Kidney capillary endothelial cell (primary cell): ENCODE results near the gene HCFC1.

ENCODE experiments used
- DNase-seq: peaks from one replicate; pipeline ENCODE4 v3.0.0-alpha.2; 2018; ENCODE audit warnings: low spot score

Gene HCFC1

DNA sequence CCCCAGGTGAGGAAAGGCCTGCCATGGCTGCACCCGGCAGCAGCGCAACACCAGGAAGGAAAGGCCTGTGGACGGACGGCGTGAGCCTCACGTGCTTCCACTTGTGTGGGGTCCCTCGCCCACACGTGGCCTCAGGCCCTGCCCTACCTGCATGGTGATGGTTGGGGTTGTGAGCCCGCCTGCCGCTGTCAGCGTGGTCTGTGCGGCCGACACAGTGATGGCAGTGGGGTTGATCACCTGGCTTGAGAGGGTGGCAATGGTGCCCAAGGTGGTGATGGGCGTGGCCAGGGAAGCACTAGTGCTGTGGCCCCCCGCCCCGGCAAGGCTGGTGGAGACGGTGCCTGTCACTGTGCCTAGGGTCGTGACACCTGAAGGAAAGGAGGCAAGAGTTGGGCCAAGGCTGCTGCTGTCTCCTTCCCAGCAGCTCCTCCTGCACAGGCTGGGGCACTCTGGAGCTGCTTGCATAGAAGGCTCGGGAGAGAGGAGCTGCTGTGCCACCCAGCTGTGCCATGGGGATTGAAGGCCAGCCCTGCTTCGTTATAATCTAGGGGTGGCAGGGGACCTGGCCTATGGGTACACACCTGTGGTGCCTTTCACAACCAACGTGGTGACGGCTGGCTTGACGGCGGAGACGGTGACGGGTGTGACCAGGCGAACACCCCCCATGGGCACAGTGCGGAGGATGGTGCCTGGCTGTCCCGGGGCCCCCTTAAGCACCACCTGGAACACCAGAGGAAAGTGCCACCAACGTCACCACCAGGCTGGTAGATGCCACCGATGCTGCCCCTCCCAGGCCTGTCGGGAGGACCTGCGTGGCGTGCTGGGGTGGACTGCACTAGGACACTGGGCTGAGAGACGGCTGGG is 15.3 kb downstream of the HCFC1 start:
- DNase-seq = no peak

- no peak for DNase-seq
These were observed 16.3 kb downstream of the HCFC1 start for GRCh38 chrX:153955228-153955732.

DNA sequence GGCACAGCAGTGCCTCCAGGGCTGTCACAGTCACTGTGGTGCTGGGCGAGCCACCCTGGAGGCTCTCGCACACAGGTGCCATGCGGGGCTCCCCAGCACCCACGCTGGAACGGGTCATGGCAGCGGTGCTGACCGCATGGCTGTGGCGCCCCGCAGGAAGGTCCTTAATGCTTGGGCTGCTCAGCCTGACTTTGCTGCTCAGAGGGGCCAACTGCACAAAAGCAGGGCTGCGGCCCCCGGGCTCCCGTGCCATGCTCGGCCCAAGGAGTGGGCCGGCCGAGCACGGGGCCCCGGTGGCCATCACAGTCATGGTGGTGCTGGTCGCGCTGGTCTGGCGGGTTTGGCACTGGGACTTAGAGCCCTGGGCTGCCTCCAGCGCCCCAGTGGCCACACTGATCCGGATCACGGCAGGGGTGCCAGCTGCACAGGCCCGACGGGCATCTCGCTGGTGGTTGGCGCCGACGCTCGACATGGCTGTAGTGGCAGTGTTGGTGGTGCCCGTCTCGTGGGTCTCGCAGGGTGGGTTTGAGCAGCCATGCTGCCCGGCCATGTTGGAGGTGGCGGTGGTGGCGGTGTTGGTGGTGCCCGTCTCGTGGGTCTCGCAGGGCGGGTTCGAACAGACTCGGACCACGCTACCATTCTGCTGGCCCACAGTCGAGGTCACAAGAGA is 16.9 kb downstream of the HCFC1 start:
- no peak for DNase-seq

GRCh38 chrX:153953892-153954557 is 17.6 kb downstream of the HCFC1 start:
- DNase-seq = no peak

- DNase-seq = peak; percentile 50
These were observed 18.2 kb downstream of the HCFC1 start for GRCh38 chrX:153953342-153953830.

- no peak for DNase-seq
These were observed 19.1 kb downstream of the HCFC1 start for GRCh38 chrX:153952373-153953026.

DNA sequence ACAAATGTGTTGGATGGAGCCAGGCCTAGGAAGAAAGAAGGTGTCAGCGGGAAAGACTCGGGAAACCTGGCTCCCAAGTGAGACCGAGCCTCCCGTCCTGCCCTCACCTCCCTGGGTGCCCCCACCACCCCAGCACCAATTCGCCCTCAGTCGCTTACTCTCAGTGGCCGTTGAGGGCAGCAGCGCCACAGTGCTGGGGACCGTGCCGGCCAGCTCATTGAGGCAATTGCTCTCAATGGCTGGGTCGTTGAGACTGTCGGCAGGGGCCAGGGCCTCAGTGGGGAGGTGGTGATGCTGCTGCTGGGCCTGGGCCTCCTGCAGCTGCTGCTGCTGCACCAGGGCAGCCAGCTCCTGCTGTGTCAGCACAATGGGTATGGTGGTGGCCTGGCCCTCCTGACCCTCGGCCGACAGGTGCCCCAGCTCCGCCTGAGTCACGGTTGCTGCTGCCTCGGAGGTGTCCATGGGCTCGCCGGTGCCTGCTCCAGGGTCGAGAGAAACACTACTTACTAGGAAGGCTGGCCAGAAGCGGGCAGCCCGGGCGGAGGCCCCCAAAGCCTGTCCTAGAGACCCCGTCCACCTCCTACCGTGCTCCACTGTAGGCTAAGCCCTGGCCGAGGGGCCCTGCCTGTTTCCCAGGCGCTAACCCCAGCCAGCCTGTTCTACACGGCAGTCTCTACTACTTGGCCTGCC is 19.8 kb downstream of the HCFC1 start:
- no peak for DNase-seq

GRCh38 chrX:153950127-153950526 is 21.5 kb downstream of the HCFC1 start:
- DNase-seq = no peak

- no peak for DNase-seq
These were observed 22.5 kb downstream of the HCFC1 start for GRCh38 chrX:153948847-153949805.

DNA sequence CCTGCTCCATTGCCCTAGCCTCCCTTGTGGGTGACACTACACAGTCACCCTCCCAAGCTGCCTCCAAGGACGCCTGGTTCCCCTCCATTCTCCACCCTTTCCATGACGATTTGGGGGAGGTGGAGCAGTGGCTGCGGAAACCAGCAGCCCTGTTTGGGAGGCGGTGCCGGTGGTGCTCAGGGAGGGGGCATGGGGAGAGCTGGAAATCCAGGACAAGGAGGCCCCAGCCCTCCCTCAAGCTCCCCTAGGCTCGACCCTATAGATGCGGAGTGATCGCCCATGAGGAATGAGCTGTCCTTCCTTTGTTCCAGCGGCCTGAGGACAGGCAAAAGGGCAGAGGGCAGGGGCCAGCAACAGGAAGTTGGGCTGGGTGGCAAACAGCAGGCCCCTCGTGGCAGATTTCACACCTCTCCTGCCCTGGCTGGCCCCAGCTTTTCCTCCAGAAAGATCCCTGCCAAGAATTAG is 23.6 kb downstream of the HCFC1 start:
- DNase-seq = no peak

- DNase-seq = peak; percentile 79
These were observed 24.4 kb downstream of the HCFC1 start for GRCh38 chrX:153947009-153947769.

- DNase-seq = no peak
These were observed 25.4 kb downstream of the HCFC1 start for GRCh38 chrX:153945956-153946943.

DNA sequence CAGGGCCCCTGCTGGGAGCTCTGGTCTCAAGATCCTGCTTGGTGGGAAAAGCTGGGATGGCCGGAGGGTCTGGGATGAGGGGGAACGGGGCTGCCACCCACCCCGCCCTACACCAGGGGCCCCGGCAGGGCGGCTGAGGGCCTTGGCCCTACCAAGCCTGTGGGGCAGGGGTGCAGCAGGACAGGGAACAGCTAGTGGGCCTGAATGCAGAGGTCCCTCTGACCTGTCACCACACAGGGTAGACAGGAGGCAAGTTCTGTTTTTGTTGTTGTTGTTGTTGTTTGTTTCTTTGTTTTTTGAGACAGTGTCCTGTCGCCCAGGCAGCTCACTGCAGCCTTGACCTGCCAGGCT is 26.8 kb downstream of the HCFC1 start:
- DNase-seq = no peak

DNA sequence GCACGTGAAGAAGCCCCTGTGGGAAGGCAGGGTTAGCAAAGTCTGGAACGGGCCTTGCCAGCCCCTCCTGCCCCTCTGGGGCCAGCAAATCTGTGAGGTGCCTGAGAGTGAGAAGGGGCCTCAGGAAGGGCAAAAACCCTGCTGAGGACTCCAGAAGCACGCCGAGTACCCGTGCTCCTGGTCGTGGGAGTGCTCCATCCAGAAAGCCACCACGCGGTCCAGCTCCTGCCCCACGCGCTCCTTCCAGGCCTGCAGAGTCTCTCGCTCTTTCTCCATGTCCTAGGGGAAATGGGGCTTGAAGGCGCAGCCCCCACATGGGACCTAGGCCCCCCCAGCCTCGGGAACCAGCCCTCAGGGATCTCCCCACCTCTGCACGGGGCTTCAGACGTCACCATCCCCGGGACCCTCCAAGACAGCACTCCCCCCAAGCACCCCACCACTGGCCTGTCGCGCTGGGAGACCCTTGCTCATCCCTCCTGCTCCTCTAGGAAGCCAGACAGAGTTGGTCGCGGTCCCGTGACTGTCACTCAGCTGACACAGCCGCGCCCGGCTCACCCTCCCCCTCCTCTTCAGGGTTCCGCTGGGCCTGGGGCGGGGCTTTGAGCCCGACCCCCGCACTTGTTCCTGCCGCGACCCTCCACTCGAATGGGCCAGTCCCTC is 27.3 kb downstream of the HCFC1 start, which contains the start of gene RENBP:
Gene RENBP, minus strand, starts transcription at position 504 of the 660 bp plus-strand sequence. Its CDS starts 33 bp downstream, at position 471.
- no peak for DNase-seq

DNA sequence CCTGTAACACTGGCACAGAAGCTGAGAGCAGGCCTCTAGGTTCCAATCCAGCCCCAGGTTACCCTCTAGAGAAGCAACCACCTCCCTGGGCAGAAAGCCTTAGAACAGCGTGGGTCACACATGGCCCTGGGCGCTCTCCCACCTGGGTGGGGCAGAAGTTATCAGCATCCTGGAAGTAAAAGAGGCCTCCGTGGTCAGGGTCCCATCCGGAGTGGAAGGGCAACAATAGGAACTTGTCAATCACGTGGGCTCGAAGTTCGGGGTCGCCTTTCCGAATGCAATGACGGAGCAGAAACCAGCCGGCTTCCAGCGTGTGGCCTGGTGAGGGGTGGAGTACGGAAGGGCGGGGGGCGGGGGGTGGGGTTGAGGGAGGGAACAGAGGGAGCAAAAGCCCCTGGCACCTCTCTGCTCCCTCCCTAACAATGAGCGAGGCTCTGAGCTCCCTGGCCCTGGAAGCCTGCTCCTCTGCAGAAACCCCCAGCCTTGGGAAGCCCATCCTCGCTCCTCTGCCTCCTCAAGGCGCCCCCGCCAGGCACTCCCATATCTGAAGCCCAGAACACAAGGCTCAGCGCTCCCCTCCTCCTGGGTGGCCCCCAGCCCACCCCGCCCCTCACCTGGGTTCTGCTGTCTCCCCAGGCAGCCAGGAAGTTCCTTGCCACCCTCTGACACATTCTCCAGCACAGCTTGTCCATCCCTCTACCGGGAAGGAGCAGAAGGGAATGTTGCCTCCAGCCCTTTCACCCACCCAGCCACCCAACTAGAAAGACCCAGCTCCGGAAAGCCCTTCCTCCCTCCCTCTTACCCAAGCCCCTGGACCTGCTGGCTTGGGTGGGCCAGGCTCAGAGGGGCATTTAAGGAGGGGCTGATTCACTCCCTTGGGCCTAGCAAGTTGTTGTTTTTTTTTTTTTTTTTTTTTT is 30.0 kb downstream of the HCFC1 start:
- DNase-seq = no peak

- DNase-seq = no peak
These were observed 32.0 kb downstream of the HCFC1 start for GRCh38 chrX:153939573-153939972.
